A673 (cell line): ENCODE data around the gene GXYLT1. TPM values are rescaled to one million over a fixed set of nuclear protein-coding genes. Genes with fewer than 3 reads are reported as not detected.

Source experiments
- BruUV-seq: library from RNA; stranded (reverse); fragments of 400-500 nt; replicated peaks from 2 replicates; lab custom pipeline; 2021; lab: Mats Ljungman, UMichigan
- CTCF ChIA-PET: fragments of 300-600 bp; sonication (Branson Sonifier 250); formaldehyde crosslinking; loops from one replicate; lab custom pipeline; 2022; ENCODE audit warnings: antibody characterized with exemption; lab: Charles Lee
- POLR2A ChIA-PET: fragments of 300-600 bp; sonication (Branson Sonifier 250); formaldehyde crosslinking; loops from one replicate; lab custom pipeline; 2022; ENCODE audit warnings: antibody characterized with exemption; ENCODE audit not compliant: low non-redundant PET; lab: Charles Lee
- DNase-seq: peaks from one replicate; pipeline ENCODE4 v3.0.0-alpha.2; 2015; ENCODE audit warnings: low spot score
- H3K27ac ChIP-seq: fragments of 200-600 bp; sonication (generic); 2 replicates; pipeline ENCODE4 v1.5.1; 2016; ENCODE audit warnings: mixed run types, low read depth, mild to moderate bottlenecking, mixed read lengths, antibody characterized with exemption, low read length; ENCODE audit not compliant: poor library complexity, severe bottlenecking
- H3K27me3 ChIP-seq: fragments of 200-600 bp; sonication (generic); replicated peaks from 2 replicates; pipeline ENCODE4 v1.6.1; 2017; ENCODE audit warnings: mixed run types, low read depth, mild to moderate bottlenecking, mixed read lengths, antibody characterized with exemption, low read length; ENCODE audit not compliant: insufficient read depth, poor library complexity
- H3K36me3 ChIP-seq: fragments of 200-600 bp; sonication (generic); 2 replicates; pipeline ENCODE4 v1.6.1; 2016; ENCODE audit warnings: mixed run types, mild to moderate bottlenecking, mixed read lengths, antibody characterized with exemption, low read length; ENCODE audit not compliant: insufficient read depth, poor library complexity, severe bottlenecking
- H3K4me1 ChIP-seq: fragments of 200-600 bp; sonication (generic); 2 replicates; pipeline ENCODE4 v1.6.1; 2017; ENCODE audit warnings: mixed run types, mild to moderate bottlenecking, mixed read lengths, antibody characterized with exemption, low read length; ENCODE audit not compliant: insufficient read depth, poor library complexity, severe bottlenecking
- H3K4me3 ChIP-seq: fragments of 200-600 bp; sonication (generic); 2 replicates; pipeline ENCODE4 v1.5.1; 2016; ENCODE audit warnings: low read depth, mixed run types, mild to moderate bottlenecking, mixed read lengths, low read length; ENCODE audit not compliant: poor library complexity, severe bottlenecking
- H3K9me3 ChIP-seq: fragments of 200-600 bp; sonication (generic); 2 replicates; pipeline ENCODE4 v1.6.1; 2016; ENCODE audit warnings: mixed run types, low read depth, mild to moderate bottlenecking, mixed read lengths, antibody characterized with exemption, low read length; ENCODE audit not compliant: poor library complexity, severe bottlenecking
- EZH2 ChIP-seq: fragments of 200-600 bp; sonication (generic); IDR thresholded peaks from 2 replicates; pipeline ENCODE4 v1.6.1; 2017; ENCODE audit warnings: borderline replicate concordance, low read depth, mild to moderate bottlenecking, mixed read lengths, antibody characterized with exemption, low read length; ENCODE audit not compliant: poor library complexity, severe bottlenecking
- intact Hi-C: fragments of 100-400 bp; cut with micrococcal nuclease; formaldehyde crosslinking; loops from one replicate; pipeline ENCODE4 v1.10.0; 2022; ENCODE audit not compliant: unreplicated experiment
- total RNA-seq: library from RNA; stranded (reverse); gene quantifications from 2 replicates; pipeline ENCODE4 v1.2.3, GENCODE V29; 2021
- TF ChIP-seq, protein P1 (sequence below): fragments of 300-800, 200-600 bp; sonication (generic); conservative IDR thresholded peaks from 2 replicates; pipeline ENCODE4 v1.5.1; 2017; ENCODE audit warnings: low read depth, mild to moderate bottlenecking, antibody characterized with exemption, low read length, moderate library complexity, mixed read lengths

GXYLT1 gene
- total RNA-seq, 1 experiment from 2014 or later = 25.0 TPM

DNA sequence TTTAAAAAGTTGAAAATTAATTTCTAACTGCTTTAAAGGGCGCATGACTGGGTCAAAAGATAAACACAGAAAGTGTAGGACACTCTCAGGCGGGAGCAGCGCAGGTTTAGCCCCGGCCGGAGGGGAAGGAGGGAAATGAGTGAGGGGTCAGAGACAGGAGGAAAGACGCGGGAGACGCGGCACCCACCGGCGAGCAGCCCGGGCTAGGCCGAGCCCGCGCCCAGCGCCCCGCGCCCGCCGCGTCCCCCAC is 591 bp downstream of the GXYLT1 start:
- ChIA-PET CTCF (no interaction called here), POLR2A (no interaction called here)
- intact Hi-C loops = loop anchor here (5.0 kb wide), 1 partner anchor 183 kb away; the partner anchor contains the start of genes PPHLN1 and ZCRB1
- Histone ChIP-seq H3K36me3 (no peaks in the 10 kb centered on the region), H3K4me1 (peaks cover 21% of the 10 kb centered on the region), H3K27ac (peak overlapping the region; percentile 71), H3K27me3 (no peaks in the 10 kb centered on the region), H3K9me3 (no peaks in the 10 kb centered on the region), H3K4me3 (peak overlapping the region; percentile 83)
- DNase-seq = peak; percentile 35
- no TSS peak for BruUV-seq
- no peak for TF ChIP-seq EZH2
- TF ChIP-seq, protein P1, sequence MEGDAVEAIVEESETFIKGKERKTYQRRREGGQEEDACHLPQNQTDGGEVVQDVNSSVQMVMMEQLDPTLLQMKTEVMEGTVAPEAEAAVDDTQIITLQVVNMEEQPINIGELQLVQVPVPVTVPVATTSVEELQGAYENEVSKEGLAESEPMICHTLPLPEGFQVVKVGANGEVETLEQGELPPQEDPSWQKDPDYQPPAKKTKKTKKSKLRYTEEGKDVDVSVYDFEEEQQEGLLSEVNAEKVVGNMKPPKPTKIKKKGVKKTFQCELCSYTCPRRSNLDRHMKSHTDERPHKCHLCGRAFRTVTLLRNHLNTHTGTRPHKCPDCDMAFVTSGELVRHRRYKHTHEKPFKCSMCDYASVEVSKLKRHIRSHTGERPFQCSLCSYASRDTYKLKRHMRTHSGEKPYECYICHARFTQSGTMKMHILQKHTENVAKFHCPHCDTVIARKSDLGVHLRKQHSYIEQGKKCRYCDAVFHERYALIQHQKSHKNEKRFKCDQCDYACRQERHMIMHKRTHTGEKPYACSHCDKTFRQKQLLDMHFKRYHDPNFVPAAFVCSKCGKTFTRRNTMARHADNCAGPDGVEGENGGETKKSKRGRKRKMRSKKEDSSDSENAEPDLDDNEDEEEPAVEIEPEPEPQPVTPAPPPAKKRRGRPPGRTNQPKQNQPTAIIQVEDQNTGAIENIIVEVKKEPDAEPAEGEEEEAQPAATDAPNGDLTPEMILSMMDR = no peak

DNA sequence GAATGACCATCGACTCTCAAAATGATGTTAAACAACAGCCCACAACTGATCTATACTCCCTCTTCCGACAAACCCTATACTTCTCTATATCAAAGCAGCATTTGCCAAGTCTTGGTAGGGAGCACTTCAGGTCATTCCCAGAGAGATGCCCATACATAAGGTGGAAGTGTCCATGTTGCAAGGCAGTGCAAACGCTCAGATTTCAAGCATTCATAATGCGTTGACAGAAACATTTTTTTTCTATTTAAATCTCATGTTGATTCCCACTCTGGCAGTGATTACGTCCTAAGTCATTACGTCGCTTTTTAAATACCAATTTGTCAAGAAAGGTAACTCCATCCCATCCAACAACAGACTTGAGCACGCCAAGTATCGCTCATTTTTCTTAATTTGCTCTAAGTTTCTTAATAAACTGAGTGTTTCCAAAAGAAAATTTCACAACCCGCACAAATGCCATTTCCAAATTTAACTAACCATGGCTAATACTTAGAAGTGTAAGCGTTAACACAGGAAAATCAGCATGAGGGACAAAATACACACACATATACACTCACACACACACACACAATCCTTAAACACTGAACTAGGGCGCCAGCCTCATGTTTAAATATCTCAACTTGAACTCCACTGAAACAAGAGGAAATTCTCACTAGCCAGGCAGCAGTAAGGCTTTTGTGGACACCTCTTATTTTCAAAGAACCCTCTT is 1.1 kb downstream of the GXYLT1 start:
- Histone ChIP-seq H3K4me3 (peak overlapping the region; percentile 83), H3K27ac (peak overlapping the region; percentile 71), H3K4me1 (peaks cover 21% of the 10 kb centered on the region), H3K36me3 (no peaks in the 10 kb centered on the region), H3K9me3 (no peaks in the 10 kb centered on the region), H3K27me3 (no peaks in the 10 kb centered on the region)
- CTCF ChIA-PET = no interaction called here
- TF ChIP-seq EZH2 = no peak
- TF ChIP-seq, protein P1 = no peak
- intact Hi-C loops = loop anchor here (5.0 kb wide), 1 partner anchor 184 kb away; the partner anchor contains the start of genes PPHLN1 and ZCRB1
- POLR2A ChIA-PET = no interaction called here
- TSS peak; percentile 42 for BruUV-seq
- DNase-seq = no peak

DNA sequence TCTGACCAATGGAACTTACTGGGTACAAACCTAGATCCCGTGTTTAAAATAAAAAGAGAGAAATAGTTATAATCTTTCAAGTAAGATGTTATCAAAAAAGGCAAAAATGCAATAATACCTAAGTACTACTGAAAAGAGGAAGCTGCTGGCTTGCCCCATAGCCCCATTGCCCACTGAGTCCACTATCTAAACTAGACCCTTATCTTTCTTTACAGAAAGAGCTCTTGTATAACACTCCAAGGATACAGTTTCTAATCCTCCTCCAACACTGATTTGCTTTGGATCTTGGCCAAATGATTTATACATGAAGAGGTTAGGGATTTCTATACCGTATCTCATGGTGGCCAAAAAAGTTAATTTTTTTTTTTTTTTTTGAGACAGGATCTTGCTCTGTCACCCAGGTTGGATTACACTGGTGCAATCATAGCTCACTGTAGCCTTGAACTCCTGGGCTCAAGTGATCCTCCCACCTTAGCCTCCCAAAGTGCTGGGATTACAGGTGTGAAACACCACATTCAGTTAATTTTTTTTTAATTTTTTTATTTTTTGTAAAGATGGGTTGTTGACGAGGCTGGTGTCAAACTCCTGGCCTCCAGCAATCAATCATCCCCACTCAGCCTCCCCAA is 2.6 kb downstream of the GXYLT1 start:
- intact Hi-C loops = loop anchor here (5.0 kb wide), 1 partner anchor 185 kb away; the partner anchor contains the start of genes PPHLN1 and ZCRB1
- POLR2A ChIA-PET = no interaction called here
- CTCF ChIA-PET = no interaction called here
- no peaks in the 10 kb centered on the region for H3K36me3 ChIP-seq
- DNase-seq = no peak
- no peaks in the 10 kb centered on the region for H3K27me3 ChIP-seq
- TF ChIP-seq, protein P1 = no peak
- no peak for TF ChIP-seq EZH2
- H3K9me3 ChIP-seq = no peaks in the 10 kb centered on the region
- H3K4me3 ChIP-seq = no peak overlapping the region
- H3K4me1 ChIP-seq = peaks cover 21% of the 10 kb centered on the region
- H3K27ac ChIP-seq = no peak overlapping the region
- BruUV-seq = no TSS peak
